GM19324 (cell line): ENCODE results near the gene PCSK7.
"Not testable (repeated sequence)": the region's sequence is repeated elsewhere in the genome, so short reads cannot be mapped to it uniquely, and the experiment has no call there.

ENCODE experiments used
- ATAC-seq: cut with Tn5 transposase; IDR thresholded peaks from one replicate; pipeline ENCODE4 v1.9.1; 2021; ENCODE audit warnings: mild to moderate bottlenecking, moderate library complexity; ENCODE audit not compliant: unreplicated experiment, low FRiP score

The PCSK7 gene

GRCh38 chr11:117185736-117186430 lies 46.0 kb downstream of the PCSK7 start:
- ATAC-seq: no peak

GRCh38 chr11:117183724-117184349 lies 48.0 kb downstream of the PCSK7 start:
- ATAC-seq: no peak

- ATAC-seq: not testable (repeated sequence)
Observed at GRCh38 chr11:117183178-117183577, 48.7 kb downstream of the PCSK7 start.

GRCh38 chr11:117182551-117182935 lies 49.3 kb downstream of the PCSK7 start:
- ATAC-seq: no peak

- no peak for ATAC-seq
Observed at GRCh38 chr11:117181586-117182550, 50.0 kb downstream of the PCSK7 start.

GRCh38 chr11:117180661-117181585 lies 51.0 kb downstream of the PCSK7 start:
- ATAC-seq: no peak

GRCh38 chr11:117180020-117180419 lies 51.9 kb downstream of the PCSK7 start:
- no peak for ATAC-seq

GRCh38 chr11:117179048-117179999 lies 52.5 kb downstream of the PCSK7 start:
- ATAC-seq: peak; percentile 24

GRCh38 chr11:117178210-117179034 lies 53.5 kb downstream of the PCSK7 start, which contains the start of gene SIDT2:
TSS of gene SIDT2 (plus strand) at chr11:117178743. CDS start at chr11:117179264, 521 bp downstream.
- ATAC-seq: peak; percentile 90

GRCh38 chr11:117177534-117178209 lies 54.2 kb downstream of the PCSK7 start:
- ATAC-seq: no peak

GRCh38 chr11:117176186-117176585 lies 55.7 kb downstream of the PCSK7 start:
- no peak for ATAC-seq

- no peak for ATAC-seq
Observed at GRCh38 chr11:117175781-117176180, 56.1 kb downstream of the PCSK7 start.

- no peak for ATAC-seq
Observed at GRCh38 chr11:117175104-117175503, 56.8 kb downstream of the PCSK7 start.

- no peak for ATAC-seq
Observed at GRCh38 chr11:117172724-117173421, 59.0 kb downstream of the PCSK7 start.

GRCh38 chr11:117171404-117172061 lies 60.3 kb downstream of the PCSK7 start:
- ATAC-seq: no peak

- no peak for ATAC-seq
Observed at GRCh38 chr11:117171007-117171403, 60.9 kb downstream of the PCSK7 start.
